Hematopoietic multipotent progenitor cell treated with erythropoietin and hydrocortisone succinate and interleukin-3 and kit ligand, for 4 days (in vitro differentiated cells): ENCODE measurements around the gene STXBP5.

Experiments
- DNase-seq: peaks from one replicate; pipeline ENCODE4 v3.0.0-alpha.2; 2015

STXBP5 gene

GRCh38 chr6:147179809-147180208, 24.4 kb upstream of the STXBP5 start:
- no peak for DNase-seq

- DNase-seq = no peak
Measured at GRCh38 chr6:147180926-147181325, 23.3 kb upstream of the STXBP5 start.

- no peak for DNase-seq
Measured at GRCh38 chr6:147184379-147184778, 19.8 kb upstream of the STXBP5 start.

GRCh38 chr6:147185216-147185615, 19.0 kb upstream of the STXBP5 start:
- DNase-seq = no peak

GRCh38 chr6:147190556-147190955, 13.7 kb upstream of the STXBP5 start:
- DNase-seq = no peak

- no peak for DNase-seq
Measured at GRCh38 chr6:147192278-147192911, 11.8 kb upstream of the STXBP5 start.

- peak; percentile 81 for DNase-seq
Measured at GRCh38 chr6:147194652-147195411, 9.4 kb upstream of the STXBP5 start.

GRCh38 chr6:147195510-147195909, 8.7 kb upstream of the STXBP5 start:
- DNase-seq = peak; percentile 62

- DNase-seq = no peak
Measured at GRCh38 chr6:147195987-147196386, 8.2 kb upstream of the STXBP5 start.

GRCh38 chr6:147200711-147201110, 3.5 kb upstream of the STXBP5 start:
- DNase-seq = no peak

GRCh38 chr6:147201885-147202515, 2.2 kb upstream of the STXBP5 start:
- peak; percentile 84 for DNase-seq

- DNase-seq = peak; percentile 99
Measured at GRCh38 chr6:147202516-147203310, 1.5 kb upstream of the STXBP5 start.

GRCh38 chr6:147203311-147204059, 732 bp upstream of the STXBP5 start:
- DNase-seq = peak; percentile 94

GRCh38 chr6:147204843-147205311, 660 bp downstream of the STXBP5 start:
- DNase-seq = peak; percentile 51

- peak; percentile 78 for DNase-seq
Measured at GRCh38 chr6:147205690-147206600, 1.7 kb downstream of the STXBP5 start.

- no peak for DNase-seq
Measured at GRCh38 chr6:147207351-147207750, 3.1 kb downstream of the STXBP5 start.

GRCh38 chr6:147207837-147208754, 3.9 kb downstream of the STXBP5 start:
- DNase-seq = no peak

GRCh38 chr6:147209762-147210449, 5.7 kb downstream of the STXBP5 start:
- DNase-seq = no peak

- no peak for DNase-seq
Measured at GRCh38 chr6:147211349-147211748, 7.1 kb downstream of the STXBP5 start.
